ENCODE measurements around the gene PIGB. TPM values are rescaled to one million over a fixed set of nuclear protein-coding genes. Genes with fewer than 3 reads are reported as not detected.

PIGB gene
- total and polyA plus RNA-seq, 9 donors, result 4.8 to 9.3 (median 6.5) TPM

GRCh38 chr15:55403531-55403930 lies 84.5 kb downstream of the PIGB start:
- Histone ChIP-seq H3K9me3 (replicated peaks; ENCODE audit: control insufficient read depth, low read depth, low read length) (no peaks in the 10 kb centered on the region), H3K27me3 (ENCODE audit: control insufficient read depth, insufficient read depth, low read length) (no peaks in the 10 kb centered on the region), H3K27ac (ENCODE audit: low read length) (no peak overlapping the region), H3K36me3 (ENCODE audit: control insufficient read depth, insufficient read depth, low read length) (no peaks in the 10 kb centered on the region), H3K4me1 (ENCODE audit: control insufficient read depth, insufficient read depth, low read length) (peaks cover under 1% of the 10 kb centered on the region), H3K4me3 (ENCODE audit: low read length) (no peak overlapping the region)
- DNase-seq, result peak; percentile 35

Other genes with a start within 250 kb of the PIGB start
- 103 TPM for gene RSL24D1, start 122.3 kb upstream of the PIGB start, total RNA-seq
- gene RSL24D1, start 122.3 kb upstream of the PIGB start, polyA plus RNA-seq (ENCODE audit: insufficient read depth in 1 of 8, insufficient read length in 8 of 8, low replicate concordance in 1 of 8), result 100 to 1,000 TPM in 3 of 8 donors, 10 to 100 TPM in 5; 84.4 to 114 (median 98.3) TPM
- gene RAB27A, start 29.4 kb upstream of the PIGB start, total RNA-seq, result 5.1 TPM
- gene RAB27A, start 29.4 kb upstream of the PIGB start, polyA plus RNA-seq (ENCODE audit: insufficient read depth in 1 of 8, insufficient read length in 8 of 8, low replicate concordance in 1 of 8), result 10 to 100 TPM in 1 of 8 donors, 1 to 10 TPM in 7; 6.3 to 11.8 (median 7.7) TPM
- gene PIGBOS1, start 99 bp upstream of the PIGB start, total RNA-seq, result 13.5 TPM
- 10 to 100 TPM; 11.3 to 16.3 (median 12.1) TPM for gene PIGBOS1, start 99 bp upstream of the PIGB start, polyA plus RNA-seq (ENCODE audit: insufficient read depth in 1 of 8, insufficient read length in 8 of 8, low replicate concordance in 1 of 8)
- gene CCPG1, start 89.1 kb downstream of the PIGB start, total RNA-seq, result 30.9 TPM
- gene CCPG1, start 89.1 kb downstream of the PIGB start, polyA plus RNA-seq (ENCODE audit: insufficient read depth in 1 of 8, insufficient read length in 8 of 8, low replicate concordance in 1 of 8), result 10 to 100 TPM; 22.1 to 30.3 (median 26.7) TPM
- 1.4 TPM for gene PIERCE2, start 89.3 kb downstream of the PIGB start, total RNA-seq
- 1 to 10 TPM in 7 of 8 donors, under 1 TPM in 1; 0.86 to 1.4 (median 1.3) TPM for gene PIERCE2, start 89.3 kb downstream of the PIGB start, polyA plus RNA-seq (ENCODE audit: insufficient read depth in 1 of 8, insufficient read length in 8 of 8, low replicate concordance in 1 of 8)
- 2.2 TPM for gene DNAAF4, start 189.0 kb downstream of the PIGB start, total RNA-seq
- 1 to 10 TPM; 1.6 to 2.9 (median 1.9) TPM for gene DNAAF4, start 189.0 kb downstream of the PIGB start, polyA plus RNA-seq (ENCODE audit: insufficient read depth in 1 of 8, insufficient read length in 8 of 8, low replicate concordance in 1 of 8)

All from muscle of leg (tissue), 10 donors.